Esophagus squamous epithelium (tissue), 4 donors: Measurements from ENCODE around the gene CDKN2B.

ENCODE experiments used
- CTCF ChIP-seq, 6 experiments: fragments of 450-650 bp in 4 of 6; fragments of 200-600 bp in 2 of 6; sonication (generic) in 2 of 6; IDR thresholded peaks; one replicate each; pipeline ENCODE4 v1.5.1; 2016 to 2019; ENCODE audit warnings: antibody characterized with exemption in 6 of 6, mild to moderate bottlenecking in 4 of 6, moderate library complexity in 4 of 6
- POLR2A ChIP-seq, 4 donors: fragments of 450-650 bp; IDR thresholded peaks; one replicate each; pipeline ENCODE4 v1.6.1; 2017; ENCODE audit warnings: antibody characterized with exemption in 4 of 4, mild to moderate bottlenecking in 4 of 4, moderate library complexity in 3 of 4

- no peak for TF ChIP-seq POLR2A (IDR thresholded peaks at IDR 0.05)
- no peak for TF ChIP-seq CTCF (IDR thresholded peaks at IDR 0.05)
These were observed 36.7 kb downstream of the CDKN2B start for GRCh38 chr9:21972361-21972760.
